OCI-LY1 (cell line): ENCODE measurements around the gene ZBTB20.

Source experiments
- H2AFZ ChIP-seq: fragments of 200-600 bp; sonication (generic), shearing (Covaris generic); 2 replicates; pipeline ENCODE4 v1.6.0; 2014; ENCODE audit warnings: antibody characterized with exemption, mild to moderate bottlenecking, low read length
- H3F3A ChIP-seq: fragments of 200-600 bp; sonication (generic), shearing (Covaris generic); 2 replicates; pipeline ENCODE4 v1.6.0; 2014; ENCODE audit warnings: mild to moderate bottlenecking, antibody characterized with exemption, low read length, moderate library complexity; ENCODE audit not compliant: insufficient read depth
- H3K27ac ChIP-seq: fragments of 200-600 bp; sonication (generic); 2 replicates; pipeline ENCODE4 v1.5.1; 2014; ENCODE audit warnings: low read length, mixed run types, mild to moderate bottlenecking, low read depth; ENCODE audit not compliant: poor library complexity, severe bottlenecking
- H3K27me3 ChIP-seq: fragments of 200-600 bp; sonication (generic); 2 replicates; pipeline ENCODE4 v1.6.0; 2014; ENCODE audit warnings: antibody characterized with exemption, mild to moderate bottlenecking, low read length, moderate library complexity; ENCODE audit not compliant: insufficient read depth
- H3K36me3 ChIP-seq: fragments of 200-600 bp; sonication (generic); 2 replicates; pipeline ENCODE4 v1.6.1; 2014; ENCODE audit warnings: mild to moderate bottlenecking, antibody characterized with exemption, low read length, moderate library complexity, mixed read lengths; ENCODE audit not compliant: insufficient read depth
- H3K4me1 ChIP-seq: fragments of 200-600 bp; sonication (generic); 2 replicates; pipeline ENCODE4 v1.5.1; 2014; ENCODE audit warnings: mild to moderate bottlenecking, low read length, moderate library complexity; ENCODE audit not compliant: insufficient read depth, severe bottlenecking
- H3K4me2 ChIP-seq: fragments of 200-600 bp; sonication (generic), shearing (Covaris generic); 2 replicates; pipeline ENCODE4 v1.6.1; 2014; ENCODE audit warnings: low read length
- H3K4me3 ChIP-seq: fragments of 200-600 bp; sonication (generic); 2 replicates; pipeline ENCODE4 v1.5.1; 2014; ENCODE audit warnings: low read length, low read depth, mild to moderate bottlenecking, mixed read lengths; ENCODE audit not compliant: poor library complexity, severe bottlenecking
- H3K79me2 ChIP-seq: fragments of 200-600 bp; shearing (Covaris generic); 2 replicates; pipeline ENCODE4 v1.6.1; 2016; ENCODE audit warnings: mixed run types, low read length, mixed read lengths; ENCODE audit not compliant: insufficient read depth
- H3K9ac ChIP-seq: fragments of 200-600 bp; sonication (generic), shearing (Covaris generic); 2 replicates; pipeline ENCODE4 v1.6.1; 2014; ENCODE audit warnings: mild to moderate bottlenecking, low read length, mixed read lengths
- H3K9me2 ChIP-seq: fragments of 200-600 bp; sonication (generic), shearing (Covaris generic); 2 replicates; pipeline ENCODE4 v1.6.1; 2014; ENCODE audit warnings: low read depth, mild to moderate bottlenecking, low read length, mixed read lengths
- H3K9me3 ChIP-seq: fragments of 200-600 bp; shearing (Covaris generic); 2 replicates; pipeline ENCODE4 v1.6.1; 2014; ENCODE audit warnings: low read length, mixed read lengths
- H4K20me1 ChIP-seq: fragments of 200-600 bp; sonication (generic), shearing (Covaris generic); 2 replicates; pipeline ENCODE4 v1.6.0; 2016; ENCODE audit warnings: mild to moderate bottlenecking, low read length; ENCODE audit not compliant: insufficient read depth
- EZH2 ChIP-seq: fragments of 200-600 bp; sonication (generic), shearing (Covaris generic); IDR thresholded peaks from 2 replicates; pipeline ENCODE4 v1.8.0; 2017; ENCODE audit warnings: borderline replicate concordance, mixed run types, mild to moderate bottlenecking, antibody characterized with exemption, low read length, moderate library complexity, mixed read lengths
- TF ChIP-seq, protein P1 (sequence below): fragments of 200-600 bp; sonication (generic), shearing (Covaris generic); IDR thresholded peaks from 2 replicates; pipeline ENCODE4 v1.5.1; 2017; ENCODE audit warnings: mild to moderate bottlenecking, antibody characterized with exemption, low read length, moderate library complexity, mixed read lengths

ZBTB20 gene

GRCh38 chr3:114551770-114552526, 595.1 kb downstream of the ZBTB20 start:
- Histone ChIP-seq H3K9me3 (no peaks in the 10 kb centered on the region), H3K9ac (no peak overlapping the region), H3K9me2 (no peaks in the 10 kb centered on the region), H3K36me3 (no peaks in the 10 kb centered on the region), H4K20me1 (no peaks in the 10 kb centered on the region), H3K79me2 (no peaks in the 10 kb centered on the region), H3K4me2 (no peak overlapping the region), H3K27me3 (no peaks in the 10 kb centered on the region), H3K27ac (no peak overlapping the region), H3K4me1 (no peaks in the 10 kb centered on the region), H3F3A (no peaks in the 10 kb centered on the region), H3K4me3 (no peak overlapping the region), H2AFZ (no peak overlapping the region)
- TF ChIP-seq, protein P1, sequence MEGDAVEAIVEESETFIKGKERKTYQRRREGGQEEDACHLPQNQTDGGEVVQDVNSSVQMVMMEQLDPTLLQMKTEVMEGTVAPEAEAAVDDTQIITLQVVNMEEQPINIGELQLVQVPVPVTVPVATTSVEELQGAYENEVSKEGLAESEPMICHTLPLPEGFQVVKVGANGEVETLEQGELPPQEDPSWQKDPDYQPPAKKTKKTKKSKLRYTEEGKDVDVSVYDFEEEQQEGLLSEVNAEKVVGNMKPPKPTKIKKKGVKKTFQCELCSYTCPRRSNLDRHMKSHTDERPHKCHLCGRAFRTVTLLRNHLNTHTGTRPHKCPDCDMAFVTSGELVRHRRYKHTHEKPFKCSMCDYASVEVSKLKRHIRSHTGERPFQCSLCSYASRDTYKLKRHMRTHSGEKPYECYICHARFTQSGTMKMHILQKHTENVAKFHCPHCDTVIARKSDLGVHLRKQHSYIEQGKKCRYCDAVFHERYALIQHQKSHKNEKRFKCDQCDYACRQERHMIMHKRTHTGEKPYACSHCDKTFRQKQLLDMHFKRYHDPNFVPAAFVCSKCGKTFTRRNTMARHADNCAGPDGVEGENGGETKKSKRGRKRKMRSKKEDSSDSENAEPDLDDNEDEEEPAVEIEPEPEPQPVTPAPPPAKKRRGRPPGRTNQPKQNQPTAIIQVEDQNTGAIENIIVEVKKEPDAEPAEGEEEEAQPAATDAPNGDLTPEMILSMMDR, result no peak
- no peak for TF ChIP-seq EZH2

- Histone ChIP-seq H3K36me3 (no peaks in the 10 kb centered on the region), H3K4me1 (no peaks in the 10 kb centered on the region), H3K9me3 (no peaks in the 10 kb centered on the region), H3K27me3 (no peaks in the 10 kb centered on the region), H3K9ac (no peak overlapping the region), H3K79me2 (no peaks in the 10 kb centered on the region), H4K20me1 (no peaks in the 10 kb centered on the region), H3F3A (no peaks in the 10 kb centered on the region), H3K4me3 (no peak overlapping the region), H3K27ac (no peak overlapping the region), H2AFZ (no peak overlapping the region), H3K4me2 (no peak overlapping the region), H3K9me2 (no peaks in the 10 kb centered on the region)
- no peak for TF ChIP-seq EZH2
- TF ChIP-seq, protein P1, result no peak
Observed at GRCh38 chr3:114550165-114550564, 596.9 kb downstream of the ZBTB20 start.

GRCh38 chr3:114545193-114545592, 601.9 kb downstream of the ZBTB20 start:
- H3K27me3 ChIP-seq, result no peaks in the 10 kb centered on the region
- H3K9me2 ChIP-seq, result no peaks in the 10 kb centered on the region
- H3K27ac ChIP-seq, result no peak overlapping the region
- no peak overlapping the region for H2AFZ ChIP-seq
- TF ChIP-seq, protein P1, result no peak
- TF ChIP-seq EZH2, result no peak
- H3K4me3 ChIP-seq, result no peak overlapping the region
- H3K4me1 ChIP-seq, result no peaks in the 10 kb centered on the region
- H3K9ac ChIP-seq, result no peak overlapping the region
- no peaks in the 10 kb centered on the region for H3K79me2 ChIP-seq
- H3K4me2 ChIP-seq, result no peak overlapping the region
- H4K20me1 ChIP-seq, result no peaks in the 10 kb centered on the region
- H3K36me3 ChIP-seq, result no peaks in the 10 kb centered on the region
- no peaks in the 10 kb centered on the region for H3F3A ChIP-seq
- no peaks in the 10 kb centered on the region for H3K9me3 ChIP-seq
